ENCODE measurements around the gene POLRMT.

GRCh38 chr19:652467-653389 lies 19.4 kb upstream of the POLRMT start:
- TF ChIP-seq CTCF (IDR thresholded peaks at IDR 0.05) (no peak), ZFX (IDR thresholded peaks at IDR 0.05; ENCODE audit: borderline replicate concordance) (no peak)
